ENCODE measurements around the gene TAF10.

GRCh38 chr11:6611963-6612212, 128 bp downstream of the TAF10 start:
- TF ChIP-seq CTCF (IDR thresholded peaks at IDR 0.05; ENCODE audit: low read length): no peak
- no peak for TF ChIP-seq EZH2 (IDR thresholded peaks at IDR 0.05; ENCODE audit: borderline replicate concordance, low read length)
